GM11168 (cell line): ENCODE data around the gene POLR2A.
"Not testable (repeated sequence)": the region's sequence is repeated elsewhere in the genome, so short reads cannot be mapped to it uniquely, and the experiment has no call there.

Experiments used
- in situ Hi-C: fragments of 300-500 bp; cut with MboI; formaldehyde crosslinking; loops from one replicate; pipeline ENCODE4 v1.12.0; 2022; ENCODE audit warnings: low sequenced_read_pairs; ENCODE audit not compliant: unreplicated experiment

Gene POLR2A

GRCh38 chr17:7459961-7460545 is 24.1 kb upstream of the POLR2A start:
- in situ Hi-C loops = no loop called here

- in situ Hi-C loops = no loop called here
Observed at GRCh38 chr17:7460850-7461660, 23.1 kb upstream of the POLR2A start.

GRCh38 chr17:7462474-7463371 is 21.4 kb upstream of the POLR2A start:
- in situ Hi-C loops = no loop called here

- in situ Hi-C loops = no loop called here
Observed at GRCh38 chr17:7463372-7463846, 20.8 kb upstream of the POLR2A start.

- in situ Hi-C loops = no loop called here
Observed at GRCh38 chr17:7464081-7464480, 20.1 kb upstream of the POLR2A start.

- in situ Hi-C loops = no loop called here
Observed at GRCh38 chr17:7465597-7466275, 18.4 kb upstream of the POLR2A start.

- in situ Hi-C loops = no loop called here
Observed at GRCh38 chr17:7466318-7466638, 17.9 kb upstream of the POLR2A start.

- in situ Hi-C loops = no loop called here
Observed at GRCh38 chr17:7466639-7467341, 17.4 kb upstream of the POLR2A start.

- in situ Hi-C loops = no loop called here
Observed at GRCh38 chr17:7467498-7467897, 16.7 kb upstream of the POLR2A start.

- in situ Hi-C loops = no loop called here
Observed at GRCh38 chr17:7468290-7468689, 15.9 kb upstream of the POLR2A start.

- in situ Hi-C loops = no loop called here
Observed at GRCh38 chr17:7468804-7469389, 15.3 kb upstream of the POLR2A start.

- in situ Hi-C loops = not testable (repeated sequence)
Observed at GRCh38 chr17:7469843-7470242, 14.3 kb upstream of the POLR2A start.

GRCh38 chr17:7470457-7470973 is 13.7 kb upstream of the POLR2A start:
- in situ Hi-C loops = not testable (repeated sequence)

- in situ Hi-C loops = no loop called here
Observed at GRCh38 chr17:7471729-7472128, 12.4 kb upstream of the POLR2A start.

GRCh38 chr17:7474767-7475166 is 9.4 kb upstream of the POLR2A start:
- in situ Hi-C loops = not testable (repeated sequence)

GRCh38 chr17:7475764-7476422 is 8.3 kb upstream of the POLR2A start:
- in situ Hi-C loops = no loop called here

GRCh38 chr17:7476494-7476893 is 7.7 kb upstream of the POLR2A start:
- in situ Hi-C loops = no loop called here

GRCh38 chr17:7476951-7477350 is 7.2 kb upstream of the POLR2A start:
- in situ Hi-C loops = no loop called here
